ENCODE results near the gene TAF4.

DNA sequence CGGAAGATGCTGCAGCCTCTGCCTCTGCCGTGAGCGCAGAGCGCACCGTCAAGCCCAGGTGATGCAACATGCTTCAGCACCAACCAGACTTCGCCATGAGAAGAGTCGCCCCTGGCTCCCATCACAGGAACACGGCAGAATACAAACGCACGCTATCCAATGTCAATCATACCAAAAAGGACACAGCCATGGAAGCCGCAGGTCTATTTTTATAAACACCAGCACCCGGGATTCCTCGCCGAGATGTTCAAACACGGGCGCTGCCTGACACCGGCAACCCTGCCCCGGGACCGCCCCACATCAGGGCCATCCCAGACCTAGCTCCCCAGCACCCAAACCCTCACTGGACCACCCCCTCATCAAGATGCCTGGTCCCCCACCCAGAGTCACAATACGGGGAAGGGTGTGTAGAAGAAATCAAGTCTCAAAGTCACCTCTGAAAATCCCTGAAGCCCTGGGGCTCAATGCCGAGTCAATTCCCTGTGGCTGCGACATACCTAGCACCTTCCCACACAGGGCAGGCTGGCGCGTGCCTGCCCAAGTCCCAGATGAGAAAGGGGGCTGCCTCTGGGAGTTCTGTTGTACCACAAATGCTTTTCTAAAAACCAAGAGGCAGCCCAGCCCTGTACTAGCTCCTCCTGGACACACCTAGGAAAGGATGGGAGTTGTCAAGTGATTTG lies 17.9 kb downstream of the TAF4 start:
- TF ChIP-seq TAF1 (IDR thresholded peaks at IDR 0.05; ENCODE audit: borderline replicate concordance, low read depth, low read length) (no peak), POLR2A (IDR thresholded peaks at IDR 0.05; ENCODE audit: low read depth, low read length) (no peak)

Data from GM12892 (cell line).